ENCODE measurements around the gene HOXA5.

The HOXA5 gene

DNA sequence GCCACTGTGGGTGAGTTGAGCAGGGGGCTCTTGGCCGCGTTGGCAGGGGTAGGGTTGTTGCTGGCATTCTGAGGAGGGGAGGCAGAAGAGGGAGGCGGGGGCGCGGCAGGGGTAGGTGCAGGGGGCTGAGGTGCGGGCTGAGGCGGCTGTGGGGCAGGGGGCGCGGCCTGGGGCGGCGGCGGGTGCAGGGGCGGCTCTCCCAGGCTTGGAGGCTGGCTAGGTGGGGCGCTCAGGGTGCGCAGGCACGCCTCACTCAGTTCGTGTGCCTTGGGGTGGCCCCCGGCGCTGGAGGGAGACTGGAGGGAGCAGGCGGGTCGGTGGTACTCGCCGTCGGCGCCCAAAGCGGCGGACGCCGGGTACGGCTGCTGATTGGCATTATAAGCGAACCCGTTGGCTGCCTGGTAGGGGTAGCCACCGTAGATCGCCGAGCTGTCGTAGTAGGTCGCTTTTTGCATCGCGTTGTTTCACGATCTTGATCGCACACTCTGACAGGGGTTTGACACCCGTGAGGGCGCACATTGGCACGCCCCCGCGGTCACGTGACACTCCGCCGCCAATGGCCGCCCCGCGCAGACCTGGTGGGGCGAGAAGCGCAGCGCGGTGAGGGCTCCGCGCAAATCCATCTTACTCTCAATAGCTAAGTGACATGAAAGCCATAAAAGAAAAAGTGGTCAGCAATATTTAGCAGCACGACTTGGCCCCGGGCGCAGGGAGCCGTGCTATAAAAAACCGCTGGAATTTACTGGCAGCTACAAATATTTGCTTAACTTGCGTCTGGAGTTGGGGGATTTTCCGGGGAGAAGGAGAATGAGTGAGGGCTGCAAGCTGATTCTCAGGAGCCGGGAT, 33.1 kb downstream of the HOXA5 start:
- DNase-seq (ENCODE audit: insufficient read length, low spot score) (no peak), FAIRE-seq (no peak)
- TF ChIP-seq POLR2A (IDR thresholded peaks at IDR 0.05; ENCODE audit: low read depth, low read length) (no peak), PAX5 (IDR thresholded peaks at IDR 0.05; ENCODE audit: insufficient read depth, low read length, severe bottlenecking) (no peak), TAF1 (IDR thresholded peaks at IDR 0.05; ENCODE audit: low read depth, low read length) (no peak), POU2F2 (IDR thresholded peaks at IDR 0.05; ENCODE audit: low read depth, low read length) (no peak), POLR2AphosphoS5 (IDR thresholded peaks at IDR 0.05; ENCODE audit: low read depth, low read length) (no peak), SPI1 (IDR thresholded peaks at IDR 0.05; ENCODE audit: low read depth, low read length) (no peak)

DNA sequence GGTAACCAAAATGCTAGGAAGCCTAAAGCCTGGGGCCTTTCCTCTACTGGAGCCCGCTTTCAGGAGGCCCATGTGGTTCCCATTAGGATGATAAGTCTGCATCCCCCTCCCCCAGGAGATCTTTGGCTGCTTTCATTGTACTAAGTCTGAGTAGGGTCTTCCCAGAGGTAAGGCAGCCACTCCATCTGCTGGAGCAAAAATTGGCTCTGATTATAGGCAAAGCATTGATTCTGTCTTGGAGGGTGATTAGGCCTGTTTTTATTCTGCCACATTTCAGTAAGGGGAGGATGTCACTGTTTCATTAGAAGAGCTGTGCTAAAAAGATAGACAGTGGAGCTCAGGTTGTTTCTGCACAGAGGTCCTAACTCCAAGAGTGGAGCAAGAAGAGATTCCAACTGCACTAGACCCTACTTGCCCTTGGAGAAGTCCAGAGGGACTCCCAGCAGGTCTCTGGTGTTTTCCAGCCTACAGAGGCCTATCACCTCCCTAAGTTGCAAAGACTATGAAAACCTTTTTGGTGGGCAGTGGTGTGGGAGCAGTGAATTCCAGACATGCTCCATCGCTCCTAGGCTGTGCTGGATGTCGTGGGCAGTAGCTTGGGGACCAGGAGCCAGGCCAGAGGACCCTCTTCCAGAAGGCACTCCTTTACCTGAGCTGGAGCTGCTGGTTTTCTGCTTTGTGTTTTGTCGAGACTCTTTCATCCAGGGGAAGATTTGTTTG, 33.9 kb downstream of the HOXA5 start:
- DNase-seq (ENCODE audit: insufficient read length, low spot score) (no peak), FAIRE-seq (no peak)
- no peak for TF ChIP-seq POU2F2 (IDR thresholded peaks at IDR 0.05; ENCODE audit: low read depth, low read length)
- no peak for TF ChIP-seq TAF1 (IDR thresholded peaks at IDR 0.05; ENCODE audit: low read depth, low read length)
- no peak for TF ChIP-seq SPI1 (IDR thresholded peaks at IDR 0.05; ENCODE audit: low read depth, low read length)
- TF ChIP-seq PAX5 (IDR thresholded peaks at IDR 0.05; ENCODE audit: insufficient read depth, low read length, severe bottlenecking), result no peak
- no peak for TF ChIP-seq POLR2AphosphoS5 (IDR thresholded peaks at IDR 0.05; ENCODE audit: low read depth, low read length)
- TF ChIP-seq POLR2A (IDR thresholded peaks at IDR 0.05; ENCODE audit: low read depth, low read length), result no peak

GRCh38 chr7:27108390-27109127, 34.9 kb downstream of the HOXA5 start:
- no peak for FAIRE-seq
- DNase-seq (ENCODE audit: insufficient read length, low spot score), result no peak
- no peak for TF ChIP-seq SPI1 (IDR thresholded peaks at IDR 0.05; ENCODE audit: low read depth, low read length)
- TF ChIP-seq POLR2A (IDR thresholded peaks at IDR 0.05; ENCODE audit: low read depth, low read length), result no peak
- TF ChIP-seq PAX5 (IDR thresholded peaks at IDR 0.05; ENCODE audit: insufficient read depth, low read length, severe bottlenecking), result no peak
- TF ChIP-seq POU2F2 (IDR thresholded peaks at IDR 0.05; ENCODE audit: low read depth, low read length), result no peak
- TF ChIP-seq TAF1 (IDR thresholded peaks at IDR 0.05; ENCODE audit: low read depth, low read length), result no peak
- no peak for TF ChIP-seq POLR2AphosphoS5 (IDR thresholded peaks at IDR 0.05; ENCODE audit: low read depth, low read length)

DNA sequence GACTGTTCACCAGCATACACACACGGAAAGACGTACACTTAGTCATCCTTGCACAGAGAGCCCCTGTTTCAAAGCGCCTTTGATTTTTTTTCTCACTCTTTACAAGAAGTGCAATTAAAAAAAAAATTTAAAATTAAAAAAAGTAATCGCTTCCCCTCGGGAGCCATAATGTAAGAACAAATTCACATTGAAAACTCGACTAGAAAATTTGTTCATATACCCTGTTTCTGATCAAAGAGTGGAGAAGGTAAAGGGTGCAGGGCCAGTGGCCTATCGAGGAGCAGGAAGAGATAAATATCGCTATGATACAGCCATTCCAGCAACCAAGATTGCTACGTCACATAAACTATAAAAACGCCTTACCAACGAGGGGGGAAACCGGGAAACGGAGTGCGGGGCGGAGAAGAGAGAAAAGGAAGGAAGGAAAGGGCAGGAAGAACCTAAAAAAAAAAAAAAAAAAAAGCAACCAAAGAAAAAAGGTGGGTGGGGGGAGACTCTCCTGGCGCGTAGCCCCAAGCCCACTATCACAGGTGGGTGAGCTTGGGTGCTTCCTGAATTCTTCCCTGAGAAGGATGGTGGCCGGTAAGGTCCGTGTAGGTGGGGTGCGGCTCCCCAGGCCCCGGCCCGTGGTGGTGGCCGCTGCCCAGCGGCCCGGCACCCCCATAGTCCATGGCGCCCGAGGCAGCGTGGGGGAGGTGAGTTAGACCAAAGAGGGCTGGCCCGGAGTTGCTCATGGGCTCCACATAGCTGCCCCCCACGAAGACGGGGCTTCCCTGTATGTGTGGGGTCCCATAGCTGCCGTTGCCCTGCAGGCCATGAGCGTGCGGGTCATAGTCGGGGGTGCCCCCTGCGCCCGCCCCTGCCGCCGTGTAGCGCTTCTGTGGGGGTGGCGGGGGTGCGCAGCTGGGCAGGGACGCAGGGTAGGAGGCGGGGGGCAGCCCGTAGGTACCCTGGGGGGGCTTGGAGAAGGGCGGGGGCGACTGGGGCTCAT, 35.8 kb downstream of the HOXA5 start:
- TF ChIP-seq POLR2A (IDR thresholded peaks at IDR 0.05; ENCODE audit: low read depth, low read length) (no peak), SPI1 (IDR thresholded peaks at IDR 0.05; ENCODE audit: low read depth, low read length) (no peak), TAF1 (IDR thresholded peaks at IDR 0.05; ENCODE audit: low read depth, low read length) (no peak), PAX5 (IDR thresholded peaks at IDR 0.05; ENCODE audit: insufficient read depth, low read length, severe bottlenecking) (no peak), POLR2AphosphoS5 (IDR thresholded peaks at IDR 0.05; ENCODE audit: low read depth, low read length) (no peak), POU2F2 (IDR thresholded peaks at IDR 0.05; ENCODE audit: low read depth, low read length) (no peak)

DNA sequence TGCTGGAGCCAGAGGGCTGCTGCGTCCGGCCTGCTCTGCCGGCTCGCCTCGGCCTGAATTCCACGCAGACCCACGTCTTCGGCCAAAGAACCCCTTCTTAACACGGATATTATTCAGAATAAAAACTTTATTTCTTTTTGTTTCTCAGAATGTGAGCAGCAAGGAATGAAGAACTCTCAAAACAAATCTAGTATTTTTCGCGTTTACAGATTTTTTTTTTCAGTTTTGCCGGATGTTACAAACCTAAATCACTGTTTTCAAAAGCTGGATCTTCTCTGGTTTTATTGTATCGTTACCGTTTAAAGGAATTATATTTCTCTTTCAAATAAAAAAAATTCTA, 36.6 kb downstream of the HOXA5 start:
- DNase-seq (ENCODE audit: insufficient read length, low spot score) (no peak), FAIRE-seq (no peak)
- TF ChIP-seq POLR2AphosphoS5 (IDR thresholded peaks at IDR 0.05; ENCODE audit: low read depth, low read length), result no peak

More for the DNA sequence above, 35.8 kb downstream of the HOXA5 start:
- FAIRE-seq (no peak), DNase-seq (ENCODE audit: insufficient read length, low spot score) (no peak)

GRCh38 chr7:27106181-27106900, 37.1 kb downstream of the HOXA5 start:
- FAIRE-seq (no peak), DNase-seq (ENCODE audit: insufficient read length, low spot score) (no peak)
- no peak for TF ChIP-seq TAF1 (IDR thresholded peaks at IDR 0.05; ENCODE audit: low read depth, low read length)

GRCh38 chr7:27105301-27106031, 38.0 kb downstream of the HOXA5 start:
- FAIRE-seq (no peak), DNase-seq (ENCODE audit: insufficient read length, low spot score) (no peak)
- TF ChIP-seq SPI1 (IDR thresholded peaks at IDR 0.05; ENCODE audit: low read depth, low read length) (no peak), POLR2A (IDR thresholded peaks at IDR 0.05; ENCODE audit: low read depth, low read length) (no peak), POLR2AphosphoS5 (IDR thresholded peaks at IDR 0.05; ENCODE audit: low read depth, low read length) (no peak), PAX5 (IDR thresholded peaks at IDR 0.05; ENCODE audit: insufficient read depth, low read length, severe bottlenecking) (no peak), TAF1 (IDR thresholded peaks at IDR 0.05; ENCODE audit: low read depth, low read length) (no peak), POU2F2 (IDR thresholded peaks at IDR 0.05; ENCODE audit: low read depth, low read length) (no peak)

All from GM12891 (cell line).